ENCODE data around the gene SCGB1C2.

- TF ChIP-seq CTCF (conservative IDR thresholded peaks at IDR 0.05; ENCODE audit: low read length) (no peak), EZH2phosphoT487 (IDR thresholded peaks at IDR 0.05; ENCODE audit: borderline replicate concordance) (no peak)
Measured at GRCh38 chr17:170130-170670, 32.8 kb downstream of the SCGB1C2 start.

Measured in Loucy (cell line).